Upper lobe of right lung (tissue), 1 donor: ENCODE data around the gene ANKRD63. TPM values are rescaled to one million over a fixed set of nuclear protein-coding genes. Genes with fewer than 3 reads are reported as not detected.

Experiments
- ATAC-seq: fragments of 200-7000 bp; cut with Tn5 transposase; one replicate; pipeline ENCODE4 v1.9.1; 2020; ENCODE audit warnings: mild to moderate bottlenecking, moderate library complexity
- DNase-seq: peaks from one replicate; pipeline ENCODE4 v3.0.0-alpha.2; 2020
- H3K27ac ChIP-seq: fragments of 200-600 bp; one replicate; pipeline ENCODE4 v1.8.0; 2022
- H3K27me3 ChIP-seq: fragments of 200-600 bp; one replicate; pipeline ENCODE4 v1.8.0; 2022; ENCODE audit warnings: mild to moderate bottlenecking
- H3K36me3 ChIP-seq: fragments of 200-600 bp; one replicate; pipeline ENCODE4 v1.8.0; 2022
- H3K4me1 ChIP-seq: fragments of 200-600 bp; one replicate; pipeline ENCODE4 v1.8.0; 2022
- H3K4me3 ChIP-seq: fragments of 200-600 bp; one replicate; pipeline ENCODE4 v1.8.0; 2022; ENCODE audit warnings: mild to moderate bottlenecking
- H3K9me3 ChIP-seq: fragments of 200-600 bp; one replicate; pipeline ENCODE4 v1.8.0; 2022
- intact Hi-C: fragments of 100-400 bp; cut with DNase I; formaldehyde crosslinking; loops from one replicate; pipeline ENCODE4 v1.11.0; 2022
- total RNA-seq: library from RNA; stranded (reverse); fragmentation: NEBNext Ultra II Directional; extraction: Animal tissue kit (Norgen Biotek cat#: 25700); gene quantifications from one replicate; pipeline ENCODE4 v1.2.1, GENCODE V29; 2021
- TF ChIP-seq, protein P1 (sequence below): fragments of 200-600 bp; IDR thresholded peaks from one replicate; pipeline ENCODE4 v1.8.0; 2022; ENCODE audit warnings: antibody characterized with exemption
- donor health status: DM: no; HTN: yes; CAD: no; lungs with severe emphysema.

ANKRD63 gene
- total RNA-seq, 1 donor from 2014 or later = not detected

DNA sequence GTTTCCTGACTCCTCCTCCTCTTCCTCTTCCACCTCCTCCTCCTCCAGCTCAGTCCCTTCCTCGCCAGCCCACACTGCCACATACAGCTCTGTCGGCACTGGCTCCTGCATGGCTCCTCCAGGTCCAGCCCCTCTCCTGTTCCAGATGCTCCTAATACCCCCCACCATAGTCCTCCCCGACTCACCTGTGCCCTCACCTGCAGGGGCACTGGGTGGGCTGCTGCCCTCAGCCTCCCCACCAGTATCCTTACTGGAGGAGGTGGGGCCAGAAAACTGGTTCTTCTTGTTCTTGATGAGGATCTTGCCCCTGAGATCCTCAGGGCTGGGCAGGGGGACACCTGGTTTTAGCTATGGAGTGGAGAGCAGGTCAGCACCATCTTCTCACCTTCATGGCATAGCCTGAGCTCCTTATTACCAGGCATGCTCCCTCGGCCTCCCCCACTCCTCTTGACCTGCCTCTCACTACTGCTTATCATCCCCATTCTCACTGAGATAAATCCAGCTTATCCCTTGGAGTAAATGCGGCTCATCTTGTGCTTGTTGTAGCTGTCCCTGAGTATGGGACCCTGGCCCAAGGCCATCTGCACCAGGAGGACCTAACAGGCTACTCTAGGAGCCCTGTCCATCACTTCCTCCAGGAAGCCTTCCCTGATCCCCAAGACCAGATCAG is 13.8 kb upstream of the ANKRD63 start:
- intact Hi-C loops = no loop called here
- DNase-seq (no peak), ATAC-seq (no peak)
- H3K27ac ChIP-seq = no peak overlapping the region
- H3K4me1 ChIP-seq = no peaks in the 10 kb centered on the region
- no peaks in the 10 kb centered on the region for H3K9me3 ChIP-seq
- TF ChIP-seq, protein P1, sequence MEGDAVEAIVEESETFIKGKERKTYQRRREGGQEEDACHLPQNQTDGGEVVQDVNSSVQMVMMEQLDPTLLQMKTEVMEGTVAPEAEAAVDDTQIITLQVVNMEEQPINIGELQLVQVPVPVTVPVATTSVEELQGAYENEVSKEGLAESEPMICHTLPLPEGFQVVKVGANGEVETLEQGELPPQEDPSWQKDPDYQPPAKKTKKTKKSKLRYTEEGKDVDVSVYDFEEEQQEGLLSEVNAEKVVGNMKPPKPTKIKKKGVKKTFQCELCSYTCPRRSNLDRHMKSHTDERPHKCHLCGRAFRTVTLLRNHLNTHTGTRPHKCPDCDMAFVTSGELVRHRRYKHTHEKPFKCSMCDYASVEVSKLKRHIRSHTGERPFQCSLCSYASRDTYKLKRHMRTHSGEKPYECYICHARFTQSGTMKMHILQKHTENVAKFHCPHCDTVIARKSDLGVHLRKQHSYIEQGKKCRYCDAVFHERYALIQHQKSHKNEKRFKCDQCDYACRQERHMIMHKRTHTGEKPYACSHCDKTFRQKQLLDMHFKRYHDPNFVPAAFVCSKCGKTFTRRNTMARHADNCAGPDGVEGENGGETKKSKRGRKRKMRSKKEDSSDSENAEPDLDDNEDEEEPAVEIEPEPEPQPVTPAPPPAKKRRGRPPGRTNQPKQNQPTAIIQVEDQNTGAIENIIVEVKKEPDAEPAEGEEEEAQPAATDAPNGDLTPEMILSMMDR = no peak
- H3K4me3 ChIP-seq = no peak overlapping the region
- no peaks in the 10 kb centered on the region for H3K27me3 ChIP-seq
- H3K36me3 ChIP-seq = peaks cover 9% of the 10 kb centered on the region

DNA sequence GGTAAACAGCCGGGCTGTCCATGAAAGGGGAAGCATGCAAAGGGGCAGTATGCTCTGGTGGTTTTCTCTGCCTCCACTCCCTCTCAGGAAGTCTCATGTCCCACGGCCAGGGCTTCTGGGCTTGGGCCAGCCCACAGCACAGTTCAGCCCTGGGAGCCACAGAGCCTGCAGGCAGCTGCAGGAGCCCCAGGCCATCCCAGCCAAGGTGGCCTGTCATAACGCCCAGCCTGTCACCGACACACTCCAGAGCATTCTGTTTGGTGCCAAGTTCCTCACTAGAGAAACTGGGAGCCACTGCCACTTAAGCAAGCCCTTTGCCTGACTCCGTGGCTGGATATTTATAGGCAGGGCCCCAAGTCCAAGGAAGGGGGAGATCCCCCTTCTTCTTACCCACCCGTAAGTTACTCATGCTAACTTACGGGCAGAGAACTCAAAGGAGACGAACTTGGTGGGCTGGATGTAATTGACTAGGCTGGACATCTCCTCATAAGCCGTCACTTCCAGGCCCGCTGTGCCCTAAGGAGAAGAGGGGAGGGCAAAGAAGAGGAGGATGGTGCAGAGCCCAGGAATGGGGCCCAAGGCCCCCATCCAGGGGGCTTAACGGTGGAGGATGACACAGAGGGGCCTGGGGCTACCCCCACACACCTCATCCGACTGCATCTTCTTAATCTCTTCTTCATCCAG is 13.2 kb upstream of the ANKRD63 start:
- intact Hi-C loops = no loop called here
- Histone ChIP-seq H3K9me3 (no peaks in the 10 kb centered on the region), H3K27me3 (no peaks in the 10 kb centered on the region), H3K4me3 (no peak overlapping the region), H3K4me1 (peaks cover 5% of the 10 kb centered on the region), H3K27ac (no peak overlapping the region), H3K36me3 (peaks cover 9% of the 10 kb centered on the region)
- no peak for ATAC-seq
- TF ChIP-seq, protein P1 = no peak
- DNase-seq = no peak

DNA sequence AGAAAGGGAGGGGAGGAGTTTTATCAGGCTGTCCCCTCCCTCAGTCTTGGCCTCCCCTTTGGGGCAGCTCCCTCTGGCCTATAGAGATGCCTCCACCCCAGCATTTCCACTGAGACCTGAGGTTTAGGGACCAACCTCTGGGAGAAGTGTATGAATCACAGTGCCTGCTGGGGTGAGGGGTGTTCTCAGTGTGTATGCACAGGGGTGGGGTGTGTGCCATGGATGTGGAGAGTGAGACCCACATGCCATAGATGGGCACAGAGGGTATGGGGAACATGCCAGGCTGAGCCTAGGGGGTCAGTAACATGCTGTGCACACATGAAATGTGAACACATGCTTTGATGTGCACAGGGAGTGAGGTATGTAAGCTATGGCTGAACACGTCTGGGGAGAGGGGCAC is 12.4 kb upstream of the ANKRD63 start:
- no peaks in the 10 kb centered on the region for H3K27me3 ChIP-seq
- H3K4me3 ChIP-seq = no peak overlapping the region
- H3K4me1 ChIP-seq = peaks cover 7% of the 10 kb centered on the region
- no peak overlapping the region for H3K27ac ChIP-seq
- DNase-seq (no peak), ATAC-seq (no peak)
- intact Hi-C loops = no loop called here
- peaks cover 9% of the 10 kb centered on the region for H3K36me3 ChIP-seq
- TF ChIP-seq, protein P1 = no peak
- no peaks in the 10 kb centered on the region for H3K9me3 ChIP-seq

DNA sequence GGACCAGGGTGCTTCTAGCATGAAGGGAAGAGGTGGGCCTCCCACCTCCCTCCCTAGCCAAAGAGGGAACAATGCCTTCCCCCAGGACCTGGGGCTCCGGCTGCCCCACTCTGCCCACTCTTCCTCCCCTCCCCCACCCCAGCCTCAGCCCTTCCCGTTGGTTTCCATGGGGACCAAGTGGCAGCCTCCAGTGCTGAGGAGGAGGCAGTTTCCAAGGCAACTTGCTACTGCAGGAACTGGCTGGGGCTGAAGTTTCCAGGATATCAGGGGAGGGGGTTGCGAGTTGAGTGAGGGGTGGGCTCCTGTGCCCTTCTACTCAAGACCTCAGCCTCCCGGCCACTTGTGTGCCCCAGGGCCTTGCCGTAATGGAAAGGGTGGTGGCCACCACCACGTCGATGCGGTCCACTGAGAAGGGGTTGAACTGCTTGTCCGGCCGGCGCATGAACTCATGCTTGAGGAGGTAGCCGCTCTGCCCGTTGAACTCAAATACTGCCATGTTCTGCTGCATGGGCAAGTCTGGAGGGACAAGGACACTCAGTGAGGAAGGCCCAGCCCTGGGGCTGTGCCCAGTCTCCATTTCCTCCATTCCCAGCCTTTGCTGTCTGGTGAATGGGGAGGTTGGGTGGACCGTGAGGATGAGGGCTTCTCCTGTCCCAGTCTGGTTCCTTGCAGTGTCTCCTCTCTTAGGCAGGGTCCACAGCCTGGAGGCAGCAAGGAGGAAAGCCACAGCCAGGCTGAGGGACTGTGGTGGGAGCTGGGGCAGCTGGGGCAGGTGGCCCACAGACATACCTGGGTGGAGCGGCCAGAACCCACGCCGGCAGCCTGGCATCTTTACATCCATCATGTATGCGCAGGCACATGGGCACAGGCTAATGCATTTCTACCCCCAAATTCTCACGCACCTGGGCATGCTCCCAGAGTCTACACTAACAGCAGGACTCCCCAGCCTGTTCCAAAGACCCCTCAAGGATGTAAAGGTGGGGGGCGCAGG is 11.3 kb upstream of the ANKRD63 start:
- no peak overlapping the region for H3K27ac ChIP-seq
- intact Hi-C loops = no loop called here
- DNase-seq (no peak), ATAC-seq (no peak)
- H3K4me3 ChIP-seq = no peak overlapping the region
- no peaks in the 10 kb centered on the region for H3K9me3 ChIP-seq
- H3K36me3 ChIP-seq = peaks cover 9% of the 10 kb centered on the region
- TF ChIP-seq, protein P1 = no peak
- peaks cover 7% of the 10 kb centered on the region for H3K4me1 ChIP-seq
- no peaks in the 10 kb centered on the region for H3K27me3 ChIP-seq

DNA sequence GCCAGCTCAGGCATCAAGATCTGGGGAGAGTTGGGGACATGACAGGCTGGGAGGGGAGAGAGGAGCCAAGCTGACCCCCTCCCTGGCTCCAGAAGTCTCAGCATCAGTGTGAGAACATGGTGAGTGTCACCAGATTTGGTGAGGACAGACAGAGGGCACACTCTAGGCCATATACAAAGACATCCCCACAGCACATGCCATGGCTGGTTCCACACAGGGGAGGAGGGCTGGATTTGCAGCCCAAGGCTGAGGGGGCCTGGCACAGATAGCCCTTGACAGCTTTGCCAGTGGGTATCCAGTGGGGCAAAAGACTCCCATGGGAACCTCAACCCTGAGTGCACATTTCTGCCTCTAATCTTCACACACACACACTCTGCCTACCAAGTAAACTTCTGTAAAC is 10.1 kb upstream of the ANKRD63 start:
- intact Hi-C loops = no loop called here
- no peak for DNase-seq
- H3K4me1 ChIP-seq = peaks cover 10% of the 10 kb centered on the region
- H3K4me3 ChIP-seq = no peak overlapping the region
- TF ChIP-seq, protein P1 = no peak
- H3K27ac ChIP-seq = no peak overlapping the region
- H3K9me3 ChIP-seq = no peaks in the 10 kb centered on the region
- no peak for ATAC-seq
- peaks cover 7% of the 10 kb centered on the region for H3K36me3 ChIP-seq
- H3K27me3 ChIP-seq = no peaks in the 10 kb centered on the region
